Keratinocyte (primary cell): ENCODE data around the gene C12orf50. TPM values are rescaled to one million over a fixed set of nuclear protein-coding genes. Genes with fewer than 3 reads are reported as not detected.
"Not testable (repeated sequence)": the region's sequence is repeated elsewhere in the genome, so short reads cannot be mapped to it uniquely, and the experiment has no call there.

Source experiments
- DNase-seq: peaks from one replicate; pipeline ENCODE4 v3.0.0-alpha.2; 2011; ENCODE audit warnings: low read depth, missing footprints, low spot score
- FAIRE-seq: peaks from 2 replicates; lab custom pipeline; 2011; peaks lifted over from hg19 to GRCh38; lab: Jason Lieb, UNC
- H2AFZ ChIP-seq: 2 replicates; pipeline ENCODE4 v1.6.0; 2012; ENCODE audit warnings: low read length, control low read depth, inconsistent platforms; ENCODE audit not compliant: control insufficient read depth
- H3K27ac ChIP-seq: 2 replicates; pipeline ENCODE4 v1.5.1; 2011; ENCODE audit warnings: low read length; ENCODE audit not compliant: control insufficient read depth, insufficient read depth
- H3K27me3 ChIP-seq: 3 replicates; pipeline ENCODE4 v1.6.0; 2011; ENCODE audit warnings: low read length; ENCODE audit not compliant: control insufficient read depth, insufficient read depth; ENCODE audit errors: extremely low read depth
- H3K36me3 ChIP-seq, 2 experiments: 2 replicates in 1 of 2; 3 replicates in 1 of 2; pipeline ENCODE4 v1.5.1; 2011; ENCODE audit warnings: low read length in 2 of 2, mild to moderate bottlenecking in 1 of 2; ENCODE audit not compliant: control insufficient read depth in 2 of 2, insufficient read depth in 2 of 2; ENCODE audit errors: extremely low read depth in 1 of 2
- H3K4me1 ChIP-seq: 3 replicates; pipeline ENCODE4 v1.5.1; 2011; ENCODE audit warnings: low read length; ENCODE audit not compliant: control insufficient read depth, insufficient read depth; ENCODE audit errors: extremely low read depth
- H3K4me2 ChIP-seq: 3 replicates; pipeline ENCODE4 v1.6.0; 2011; ENCODE audit warnings: low read depth, low read length; ENCODE audit not compliant: control insufficient read depth, insufficient read depth; ENCODE audit errors: extremely low read depth
- H3K4me3 ChIP-seq, 3 experiments: fragments of 200-600 bp in 1 of 3; sonication (generic) in 1 of 3; 2 replicates in 2 of 3; 3 replicates in 1 of 3; pipeline ENCODE4 v1.5.1; 2011 to 2016; ENCODE audit warnings: low read length in 3 of 3, mild to moderate bottlenecking in 3 of 3, control low read depth in 2 of 3, inconsistent platforms in 1 of 3, low read depth in 1 of 3, mixed read lengths in 1 of 3, mixed run types in 1 of 3, moderate library complexity in 1 of 3; ENCODE audit not compliant: control insufficient read depth in 2 of 3, insufficient read depth in 2 of 3; ENCODE audit errors: extremely low read depth in 1 of 3
- H3K79me2 ChIP-seq: 2 replicates; pipeline ENCODE4 v1.6.0; 2012; ENCODE audit warnings: low read length; ENCODE audit not compliant: control insufficient read depth, insufficient read depth
- H3K9ac ChIP-seq: 3 replicates; pipeline ENCODE4 v1.6.0; 2011; ENCODE audit warnings: low read length; ENCODE audit not compliant: control insufficient read depth, insufficient read depth; ENCODE audit errors: extremely low read depth
- H3K9me1 ChIP-seq: 3 replicates; pipeline ENCODE4 v1.6.0; 2011; ENCODE audit warnings: low read length; ENCODE audit not compliant: control insufficient read depth, insufficient read depth; ENCODE audit errors: extremely low read depth
- H3K9me3 ChIP-seq: 2 replicates; pipeline ENCODE4 v1.5.1; 2012; ENCODE audit warnings: low read depth, low read length; ENCODE audit not compliant: control insufficient read depth
- H4K20me1 ChIP-seq: 3 replicates; pipeline ENCODE4 v1.6.0; 2011; ENCODE audit warnings: low read length; ENCODE audit not compliant: control insufficient read depth, insufficient read depth; ENCODE audit errors: extremely low read depth
- CTCF ChIP-seq, 3 experiments: IDR thresholded peaks in 1 of 3; conservative IDR thresholded peaks in 1 of 3; optimal IDR thresholded peaks in 1 of 3; 2 replicates in 2 of 3; 3 replicates in 1 of 3; pipeline versions ENCODE3 to v1.5.1; 2011; ENCODE audit warnings: low read length in 3 of 3, mild to moderate bottlenecking in 3 of 3, moderate library complexity in 2 of 3, control low read depth in 1 of 3, inconsistent platforms in 1 of 3; ENCODE audit not compliant: insufficient read depth in 2 of 3; ENCODE audit errors: extremely low read depth in 1 of 3
- EZH2 ChIP-seq: IDR thresholded peaks from one replicate; pipeline ENCODE4 v1.6.1; 2012; ENCODE audit warnings: inconsistent platforms, mild to moderate bottlenecking, low read length, moderate library complexity
- dilution Hi-C: fragments of 300-500 bp; cut with MboI; formaldehyde crosslinking; loops from one replicate; pipeline ENCODE4 v1.7.0; 2020; ENCODE audit warnings: low sequenced_read_pairs; ENCODE audit not compliant: extremely low pct_ligation_motif_present
- polyA plus RNA-seq, 5 experiments: library from polyadenylated mRNA; depleted of rRNA in 3 of 5; stranded (reverse) in 3 of 5; stranded (forward) in 1 of 5; unstranded in 1 of 5; fragments of >200 nt; gene quantifications; 1 replicate in 1 of 5; 2 replicates in 3 of 5; 3 replicates in 1 of 5; pipeline versions ENCODE4 v1.2.1 to v1.2.3, GENCODE V29; 2011 to 2012; ENCODE audit warnings: missing spikeins in 2 of 5, low read depth in 1 of 5, low replicate concordance in 1 of 5

Gene C12orf50
- polyA plus RNA-seq, 1 donor (not counting 4 experiments of a cell fraction or from before 2014, with no cell fraction given): not detected

GRCh38 chr12:87967871-87968270, 61.3 kb downstream of the C12orf50 start:
- no peak overlapping the region for H3K9ac ChIP-seq
- H3K36me3 ChIP-seq: no peaks in the 10 kb centered on the region
- H3K4me1 ChIP-seq: no peaks in the 10 kb centered on the region
- DNase-seq (no peak), FAIRE-seq (no peak)
- no peaks in the 10 kb centered on the region for H4K20me1 ChIP-seq
- no peak for TF ChIP-seq CTCF (optimal IDR thresholded peaks at IDR 0.05 in 1 of 3, IDR thresholded peaks at IDR 0.05 in 1 of 3, conservative IDR thresholded peaks at IDR 0.05 in 1 of 3; ENCODE audit: extremely low read depth in 1 of 3, insufficient read depth in 2 of 3, low read length in 3 of 3)
- no peak for TF ChIP-seq EZH2
- H3K27me3 ChIP-seq: no peaks in the 10 kb centered on the region
- H3K4me2 ChIP-seq: no peak overlapping the region
- H3K9me1 ChIP-seq: no peaks in the 10 kb centered on the region
- H3K9me3 ChIP-seq: no peaks in the 10 kb centered on the region
- H3K4me3 ChIP-seq: no peak overlapping the region
- dilution Hi-C loops: no loop called here
- no peak overlapping the region for H3K27ac ChIP-seq
- no peak overlapping the region for H2AFZ ChIP-seq
- H3K79me2 ChIP-seq: no peaks in the 10 kb centered on the region

GRCh38 chr12:87960566-87960965, 68.6 kb downstream of the C12orf50 start:
- no peaks in the 10 kb centered on the region for H3K36me3 ChIP-seq
- H2AFZ ChIP-seq: no peak overlapping the region
- no peaks in the 10 kb centered on the region for H4K20me1 ChIP-seq
- H3K4me3 ChIP-seq: no peak overlapping the region
- DNase-seq (no peak), FAIRE-seq (no peak)
- no peaks in the 10 kb centered on the region for H3K9me3 ChIP-seq
- no peaks in the 10 kb centered on the region for H3K79me2 ChIP-seq
- H3K4me1 ChIP-seq: no peaks in the 10 kb centered on the region
- H3K4me2 ChIP-seq: no peak overlapping the region
- H3K27ac ChIP-seq: no peak overlapping the region
- TF ChIP-seq CTCF (optimal IDR thresholded peaks at IDR 0.05 in 1 of 3, IDR thresholded peaks at IDR 0.05 in 1 of 3, conservative IDR thresholded peaks at IDR 0.05 in 1 of 3; ENCODE audit: extremely low read depth in 1 of 3, insufficient read depth in 2 of 3, low read length in 3 of 3) (no peak), EZH2 (no peak)
- H3K9ac ChIP-seq: no peak overlapping the region
- H3K27me3 ChIP-seq: no peaks in the 10 kb centered on the region
- dilution Hi-C loops: no loop called here
- H3K9me1 ChIP-seq: no peaks in the 10 kb centered on the region

- H2AFZ ChIP-seq, H3K4me2 ChIP-seq, FAIRE-seq, H3K79me2 ChIP-seq, H3K27me3 ChIP-seq, dilution Hi-C loops, H3K4me1 ChIP-seq, H3K36me3 ChIP-seq, H3K9ac ChIP-seq, H3K27ac ChIP-seq, DNase-seq, H3K4me3 ChIP-seq, H3K9me1 ChIP-seq, H3K9me3 ChIP-seq, H4K20me1 ChIP-seq: not testable (repeated sequence)
Measured at GRCh38 chr12:87954028-87954427, 75.2 kb downstream of the C12orf50 start.
